ENCODE data around the gene GCDH.

The GCDH gene

GRCh38 chr19:12943437-12944044 is 52.6 kb downstream of the GCDH start:
- no peak for DNase-seq

- no peak for DNase-seq
Observed at GRCh38 chr19:12944104-12944674, 53.2 kb downstream of the GCDH start.

DNA sequence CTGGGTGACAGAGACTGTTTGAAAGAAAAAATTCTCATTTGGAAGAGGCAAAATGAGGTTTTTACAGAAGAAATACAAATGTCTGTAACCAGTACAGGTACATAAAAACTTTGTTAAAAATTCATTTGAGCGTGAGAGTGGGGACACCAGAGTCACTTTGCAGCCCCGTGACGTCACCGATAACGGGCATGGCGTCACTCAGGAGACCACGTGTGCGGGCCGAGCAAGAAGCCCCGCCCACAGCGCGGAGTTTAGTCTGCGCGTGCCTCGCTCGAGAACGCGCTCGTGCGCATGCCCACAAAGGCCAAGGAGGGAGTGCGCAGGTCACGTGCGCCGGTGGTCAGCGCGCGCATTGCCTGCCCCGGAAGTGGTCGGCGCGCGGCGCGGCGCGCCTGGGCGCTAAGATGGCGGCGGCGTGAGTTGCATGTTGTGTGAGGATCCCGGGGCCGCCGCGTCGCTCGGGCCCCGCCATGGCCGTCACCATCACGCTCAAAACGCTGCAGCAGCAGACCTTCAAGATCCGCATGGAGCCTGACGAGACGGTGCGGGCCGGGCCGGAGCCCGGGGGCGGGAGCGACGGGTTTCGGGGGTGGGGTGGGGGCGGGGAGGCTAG is 54.6 kb downstream of the GCDH start, which contains the start of gene RAD23A:
TSS of gene RAD23A (plus strand) at position 384 of the 613 bp plus-strand sequence. CDS start at position 471, 87 bp downstream.
- DNase-seq: peak; percentile 95

GRCh38 chr19:12946092-12946721 is 55.2 kb downstream of the GCDH start:
- DNase-seq: peak; percentile 23

GRCh38 chr19:12946731-12947496 is 56.0 kb downstream of the GCDH start:
- DNase-seq: no peak

GRCh38 chr19:12947702-12948611 is 57.0 kb downstream of the GCDH start:
- no peak for DNase-seq

DNA sequence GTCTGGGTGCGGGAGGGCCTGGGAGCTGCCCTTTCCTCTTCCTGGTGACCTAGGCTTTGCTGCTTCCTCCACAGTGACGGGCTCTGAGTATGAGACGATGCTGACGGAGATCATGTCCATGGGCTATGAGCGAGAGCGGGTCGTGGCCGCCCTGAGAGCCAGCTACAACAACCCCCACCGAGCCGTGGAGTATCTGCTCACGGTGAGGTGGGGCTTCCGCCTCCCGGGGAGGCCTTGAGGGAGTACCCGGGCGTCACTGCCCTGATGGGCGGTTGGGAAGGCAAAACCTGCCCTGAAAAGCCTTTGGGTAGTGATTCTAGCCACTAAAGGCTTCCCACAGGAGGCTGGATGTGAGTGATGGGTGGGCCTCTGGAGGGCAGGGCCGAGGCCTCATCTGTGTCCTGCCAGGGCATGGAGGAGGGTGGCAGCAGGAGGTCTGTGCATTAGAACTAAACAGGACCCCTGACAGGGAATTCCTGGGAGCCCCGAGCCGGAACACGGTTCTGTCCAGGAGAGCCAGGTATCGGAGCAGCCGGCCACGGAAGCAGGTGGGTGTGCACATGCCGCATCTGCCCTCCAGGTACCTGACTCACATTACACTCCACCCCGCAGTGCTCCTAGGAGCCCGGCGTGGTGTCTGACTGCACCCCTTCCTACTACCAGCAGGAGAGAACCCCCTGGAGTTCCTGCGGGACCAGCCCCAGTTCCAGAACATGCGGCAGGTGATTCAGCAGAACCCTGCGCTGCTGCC is 57.8 kb downstream of the GCDH start:
- no peak for DNase-seq
